CD4-positive, alpha-beta T cell treated with Interleukin-17A for 4 hours (primary cell): Measurements from ENCODE around the gene DPEP2.
"Not testable (repeated sequence)": the region's sequence is repeated elsewhere in the genome, so short reads cannot be mapped to it uniquely, and the experiment has no call there.

Experiments used
- DNase-seq: peaks from one replicate; pipeline ENCODE4 v3.0.0-alpha.2; 2020; ENCODE audit warnings: mixed read lengths

The DPEP2 gene

DNA sequence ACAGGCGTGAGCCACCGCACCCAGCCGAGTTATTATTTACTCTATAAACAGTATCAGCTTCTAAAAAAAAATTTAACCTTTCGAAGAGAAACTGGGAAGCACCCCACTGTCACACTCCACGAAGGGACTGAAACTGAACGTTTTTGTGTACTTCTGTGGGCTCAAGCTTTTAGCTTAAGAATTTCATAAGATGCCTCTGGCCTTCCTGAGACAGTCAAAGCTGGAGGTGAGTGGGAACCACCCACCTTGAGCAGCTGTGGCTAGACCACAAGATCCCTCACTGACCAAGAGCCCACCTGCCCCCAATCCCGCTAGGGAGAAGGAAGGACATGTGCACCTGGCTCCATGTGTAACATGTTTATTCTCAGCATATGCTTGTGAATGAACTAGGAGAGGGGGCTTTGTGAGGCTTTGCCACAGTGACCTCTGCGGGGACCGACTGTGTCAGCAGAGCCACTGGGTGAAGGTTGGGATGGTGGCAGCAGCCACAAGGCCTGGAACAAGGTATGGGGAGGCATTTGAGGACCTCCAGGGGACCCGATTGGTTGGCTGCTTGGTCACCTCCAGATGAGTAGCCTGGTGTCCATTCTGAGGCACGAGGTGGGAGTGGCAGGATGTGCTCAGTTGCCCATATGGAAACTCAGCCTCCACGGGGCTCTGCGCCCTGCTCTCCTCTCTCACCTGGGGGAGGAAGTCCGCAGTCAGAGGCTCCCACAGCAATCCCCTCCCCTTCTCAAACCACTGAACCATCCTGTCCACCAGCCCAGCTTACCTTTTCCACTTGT lies 23.8 kb downstream of the DPEP2 start:
- DNase-seq = no peak

DNA sequence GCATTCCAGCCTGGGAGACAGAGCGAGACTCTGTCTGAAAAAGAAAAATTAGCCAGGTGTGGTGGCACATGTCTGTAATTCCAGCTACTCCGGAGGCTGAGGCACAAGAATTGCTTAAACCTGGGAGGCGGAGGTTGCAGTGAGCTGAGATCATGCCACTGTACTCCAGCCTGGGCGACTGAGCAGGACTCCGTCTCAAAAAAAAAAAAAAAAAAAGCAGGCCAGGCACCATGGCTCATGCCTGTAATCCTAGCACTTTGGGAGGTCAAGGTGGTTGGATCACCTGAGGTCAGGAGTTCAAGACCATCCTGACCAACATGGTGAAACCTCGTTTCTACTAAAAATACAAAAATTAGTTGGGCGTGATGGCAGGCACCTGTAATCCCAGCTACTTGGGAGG lies 27.0 kb downstream of the DPEP2 start:
- DNase-seq = not testable (repeated sequence)

DNA sequence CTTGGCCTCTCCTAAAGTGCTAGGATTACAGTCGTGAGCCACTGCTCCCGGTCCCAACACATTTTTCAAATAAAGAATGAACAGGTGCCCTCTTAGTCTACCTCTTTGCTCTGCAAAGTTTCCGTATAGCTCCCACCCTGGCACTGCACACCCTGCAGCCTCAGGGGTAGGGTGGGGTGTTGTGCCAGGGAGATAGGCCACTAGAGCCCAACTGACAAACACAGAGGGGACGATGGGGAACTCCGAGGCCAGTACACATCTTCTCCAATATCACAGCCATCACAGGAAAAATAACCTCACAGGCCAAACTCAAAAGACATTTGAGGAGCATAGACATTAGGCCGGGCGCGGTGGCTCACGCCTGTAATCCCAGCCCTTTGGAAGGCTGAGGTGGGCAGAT lies 28.2 kb downstream of the DPEP2 start:
- DNase-seq = no peak

DNA sequence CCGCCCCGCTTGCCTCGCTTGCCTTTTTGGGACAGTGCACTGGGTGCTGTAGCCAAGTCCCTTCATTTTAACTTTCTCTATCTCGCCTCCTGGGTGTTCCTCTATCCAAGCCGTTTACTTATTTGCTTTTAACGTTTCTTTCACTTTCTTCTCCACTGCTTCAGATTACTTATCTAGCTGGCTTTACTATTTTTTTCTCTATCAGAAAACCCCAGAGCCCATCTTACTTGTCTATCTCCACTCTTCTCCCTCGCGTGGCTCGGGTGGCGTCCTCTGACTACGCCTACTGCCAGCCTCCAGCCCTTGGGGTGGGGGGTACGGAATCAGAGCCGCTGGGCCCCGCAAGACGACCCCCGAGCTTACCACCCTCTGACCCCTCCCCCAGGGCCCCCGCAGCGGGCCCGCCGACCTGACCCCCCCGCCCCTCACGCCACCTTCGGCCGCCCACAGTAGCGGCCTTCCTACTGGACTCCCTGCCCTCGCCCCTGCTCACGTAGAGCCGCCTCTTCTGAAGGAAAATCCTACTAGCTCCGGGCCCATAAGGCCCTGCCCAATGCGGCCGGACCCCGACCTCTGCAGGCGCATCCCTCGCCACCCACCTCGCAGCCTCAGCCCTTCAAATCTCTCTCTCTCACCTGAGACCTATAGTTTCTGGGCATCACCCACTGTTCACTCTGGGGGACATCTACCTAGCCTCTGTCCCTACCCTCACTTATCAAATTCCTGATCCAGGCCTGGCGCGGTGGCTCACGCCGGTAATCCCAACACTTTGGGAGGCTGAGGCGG lies 29.8 kb downstream of the DPEP2 start:
- DNase-seq = peak; percentile 12

DNA sequence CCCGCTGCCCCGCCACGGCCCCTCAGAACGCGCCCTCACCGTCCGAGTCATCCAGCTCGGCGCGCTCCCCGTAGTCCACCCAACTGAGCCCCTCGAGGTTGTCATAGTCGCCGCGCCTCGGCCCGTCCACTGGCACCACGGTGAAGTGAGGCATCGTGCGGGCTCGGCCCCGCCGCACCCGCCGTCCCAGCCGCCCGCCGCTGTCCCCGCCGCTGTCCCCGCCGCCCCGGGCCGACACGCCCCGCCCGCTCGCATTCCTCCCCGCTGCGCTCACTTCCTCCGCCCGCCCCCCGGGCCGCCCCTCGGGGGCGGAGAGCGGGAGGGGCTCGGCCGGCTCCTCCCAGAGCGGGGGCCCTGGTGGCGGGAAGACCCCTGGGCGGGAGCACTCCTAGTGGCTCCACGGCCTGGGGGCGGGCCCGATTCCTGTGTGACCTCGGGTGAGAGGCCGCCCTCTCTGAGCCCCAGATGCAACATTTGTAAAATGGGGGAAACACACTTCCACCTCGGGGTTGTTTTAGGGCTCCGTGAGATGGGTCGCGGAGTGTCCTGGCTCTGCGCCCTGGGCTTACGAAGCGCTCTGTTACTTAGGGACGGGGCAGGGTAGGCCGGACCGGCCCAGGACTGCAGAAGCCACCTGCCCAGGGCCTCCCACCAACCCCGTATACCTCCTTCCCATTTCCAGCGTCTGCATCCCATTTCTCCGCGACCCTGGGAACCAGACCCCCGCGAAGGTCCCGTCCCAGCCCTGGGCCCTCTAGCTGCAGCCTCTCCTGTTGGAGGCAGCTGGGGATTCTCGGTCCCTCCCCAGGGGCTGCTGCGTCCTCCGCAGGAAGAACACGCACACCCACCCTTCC lies 30.7 kb downstream of the DPEP2 start, which contains the start of gene SLC12A4:
Gene SLC12A4 (minus strand): TSS at position 238 of the 854 bp plus-strand sequence. CDS start 84 bp downstream, at position 154.
- peak; percentile 88 for DNase-seq

DNA sequence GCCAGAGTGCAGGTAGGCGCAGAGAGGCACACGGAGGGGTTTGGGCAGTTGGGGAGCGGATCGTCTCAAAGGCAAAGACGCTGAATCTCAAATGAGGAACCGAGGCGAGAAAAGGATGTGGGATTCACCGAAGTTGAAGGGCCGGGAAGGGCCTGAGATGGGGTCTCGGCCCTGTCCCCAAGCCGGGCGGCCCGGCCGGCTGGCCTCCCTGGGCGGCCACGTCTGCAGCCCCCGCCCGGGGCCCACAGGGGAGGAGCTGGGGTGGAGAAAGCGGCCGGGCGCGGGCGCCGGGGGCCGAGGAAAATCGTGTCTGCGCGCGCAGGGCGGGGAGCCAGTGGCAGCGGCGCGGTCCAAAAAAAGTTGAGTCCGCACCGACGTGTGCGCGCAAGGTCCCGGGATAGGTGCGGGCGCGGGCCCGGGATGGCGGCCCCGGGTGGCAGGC lies 31.3 kb downstream of the DPEP2 start:
- peak; percentile 48 for DNase-seq

DNA sequence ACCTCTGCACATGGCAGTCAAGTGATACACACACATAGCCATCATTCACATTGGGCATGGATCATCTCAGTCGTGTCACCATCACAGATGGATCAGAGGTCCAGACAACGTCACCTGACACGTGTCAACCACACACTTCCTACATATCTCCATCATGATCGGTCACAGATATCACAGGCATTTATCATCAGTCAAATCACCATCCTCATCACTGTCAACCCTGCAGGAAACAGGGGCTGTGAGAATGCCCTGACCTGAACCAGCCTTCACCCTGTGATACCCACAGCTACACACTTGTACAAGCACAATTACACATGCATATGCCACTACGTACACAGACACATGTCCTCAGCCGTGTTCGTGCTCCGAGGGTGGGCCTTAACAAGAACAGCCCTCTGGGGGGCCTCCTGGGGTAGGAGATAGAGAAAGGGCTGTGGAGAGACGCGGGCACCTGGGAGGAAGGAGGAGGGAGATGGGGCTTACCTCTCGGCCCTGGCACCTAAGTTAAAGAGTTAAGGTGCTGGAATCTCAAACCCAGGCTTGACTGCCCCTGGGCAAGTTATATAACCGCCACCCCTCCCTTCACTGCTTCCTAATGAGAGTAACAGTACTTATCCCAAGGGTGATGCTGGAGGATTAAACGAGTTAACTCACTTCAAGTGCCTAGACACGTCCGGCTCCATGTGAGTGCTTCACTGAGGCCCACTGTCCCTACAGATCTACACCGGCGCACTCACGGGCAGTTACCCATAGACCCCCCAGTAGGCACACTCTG lies 31.9 kb downstream of the DPEP2 start:
- DNase-seq = peak; percentile 20

DNA sequence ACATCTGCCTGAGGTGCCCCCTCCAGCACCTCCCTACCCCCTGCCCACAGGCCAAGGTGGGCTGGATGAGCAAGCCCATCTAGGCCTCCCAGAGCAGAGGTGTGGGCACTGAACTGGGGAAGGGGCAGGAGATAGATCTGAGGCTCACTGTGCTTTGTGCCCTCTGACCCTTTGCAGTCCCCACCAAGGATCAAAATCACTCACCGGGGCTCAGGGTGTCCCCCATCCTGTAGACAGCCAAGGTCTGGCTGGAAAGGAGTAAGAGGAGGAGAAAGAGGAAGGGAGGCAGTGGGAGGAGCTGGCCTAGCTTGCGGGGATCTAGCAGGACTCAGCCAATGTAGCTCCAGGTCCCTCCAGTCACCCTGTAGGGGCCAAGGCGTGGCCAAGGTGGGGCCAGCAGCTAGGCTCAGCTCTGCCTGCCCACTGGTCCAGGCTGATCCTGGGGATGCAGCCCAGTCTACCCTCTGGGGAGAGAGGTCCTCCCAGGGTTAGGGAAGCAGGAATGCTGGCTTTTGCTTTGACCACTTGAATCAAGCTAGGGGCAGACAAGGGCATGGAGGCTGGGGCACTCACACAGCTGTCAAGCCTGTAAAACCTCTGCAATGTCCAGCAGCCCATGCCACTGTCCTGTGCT lies 32.6 kb downstream of the DPEP2 start:
- no peak for DNase-seq

DNA sequence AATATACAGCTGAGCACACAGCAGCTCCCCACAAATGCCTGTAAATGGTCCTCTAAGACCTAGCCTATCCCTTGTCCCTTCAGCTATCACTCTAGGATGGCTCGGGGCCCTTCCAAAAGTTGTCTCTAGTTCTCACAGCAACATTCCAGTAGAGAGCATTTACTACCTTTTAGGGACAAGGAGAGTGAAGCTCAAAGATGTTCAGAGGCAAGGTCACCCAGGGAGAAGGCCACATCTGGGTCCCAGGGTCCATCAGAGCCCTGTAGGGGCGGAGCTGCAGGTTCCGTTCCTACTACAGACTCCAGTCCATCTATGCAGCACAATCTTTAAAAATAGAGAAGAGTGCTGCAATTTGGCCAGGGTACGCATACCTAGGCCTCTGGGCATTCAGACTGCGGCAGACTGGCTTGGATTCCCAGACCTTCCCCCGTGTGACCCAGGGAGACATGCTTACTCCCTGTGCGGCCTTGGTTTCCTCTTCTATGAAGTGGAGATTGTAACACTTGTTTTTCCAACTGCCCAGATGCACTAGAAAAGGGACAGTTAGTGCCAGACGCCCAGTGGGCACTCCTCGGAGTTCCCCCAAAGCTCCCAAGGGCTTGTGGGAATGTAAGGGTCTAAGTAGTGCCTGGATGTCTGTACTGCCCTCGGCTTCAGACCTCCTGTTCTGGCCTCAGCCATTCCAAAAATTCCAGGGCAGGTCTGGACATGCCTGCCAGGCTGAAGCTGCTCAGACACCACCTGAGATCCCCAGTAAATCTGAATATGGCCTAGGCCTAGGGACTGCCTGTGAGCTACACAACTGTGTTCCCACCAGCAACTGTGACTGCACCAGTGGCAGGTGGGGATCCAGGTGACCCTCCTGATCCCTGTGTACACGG lies 33.4 kb downstream of the DPEP2 start:
- no peak for DNase-seq

DNA sequence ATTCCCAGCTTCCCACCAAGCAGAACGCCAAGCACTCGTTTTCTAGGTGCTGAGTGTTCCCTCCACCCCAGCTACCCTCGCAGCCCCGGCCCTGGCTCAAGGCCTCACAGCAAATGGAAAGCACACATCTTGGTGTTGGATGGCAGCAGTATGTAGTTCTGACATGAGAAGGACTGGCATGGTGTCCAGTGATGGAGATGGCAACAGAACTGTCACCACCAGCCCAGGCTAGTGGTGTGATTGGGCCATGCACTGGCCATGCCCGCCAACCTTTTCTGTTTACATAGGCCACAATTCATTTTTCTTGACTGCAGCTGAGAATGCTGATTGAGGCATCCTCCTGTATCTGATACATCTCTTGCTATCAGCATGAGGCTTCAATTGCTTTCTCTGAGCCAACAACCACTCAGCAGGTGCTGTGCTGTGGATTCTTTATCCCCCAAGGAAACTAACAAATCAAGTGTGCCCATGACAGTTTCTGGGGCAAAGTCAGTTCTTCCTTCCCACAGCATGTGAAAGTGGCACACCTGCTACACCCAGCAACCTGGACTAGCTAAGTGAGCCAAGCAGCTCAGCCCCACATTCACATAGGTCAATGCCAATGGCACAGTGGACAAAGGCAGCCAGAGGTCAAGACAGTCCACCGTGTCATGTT lies 34.7 kb downstream of the DPEP2 start:
- no peak for DNase-seq

DNA sequence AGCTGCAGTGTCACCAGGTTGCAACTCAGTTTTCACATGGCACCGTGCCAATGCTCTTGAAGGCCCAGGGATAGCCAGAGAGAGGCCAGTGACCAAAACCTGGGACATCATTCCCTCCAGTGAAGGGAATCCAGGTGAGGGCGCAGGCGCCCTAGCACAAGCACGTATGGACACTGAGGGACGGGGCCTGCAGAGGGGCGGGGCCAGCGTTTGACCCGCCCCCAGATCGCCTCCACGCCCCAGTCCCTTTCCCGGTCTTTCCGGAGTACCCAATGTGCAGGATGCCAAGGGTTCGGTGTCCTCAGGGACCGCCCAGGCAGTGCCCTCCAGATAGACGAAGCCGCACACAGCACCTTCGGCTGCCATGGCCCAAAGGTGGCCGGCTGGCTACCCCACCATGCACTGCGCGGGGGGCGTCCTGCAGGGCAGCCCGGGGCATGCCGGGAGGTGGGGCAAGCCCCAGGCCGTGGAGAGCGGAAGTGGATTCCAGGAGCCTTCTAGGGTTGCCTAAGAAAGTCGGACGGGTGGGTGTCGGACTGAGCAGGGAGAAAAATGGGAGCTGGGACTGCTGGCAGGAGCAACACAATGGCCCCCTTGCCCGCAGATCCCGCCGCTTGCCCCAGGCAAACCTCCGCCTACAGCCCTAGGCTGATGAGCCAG lies 35.5 kb downstream of the DPEP2 start:
- DNase-seq = no peak

DNA sequence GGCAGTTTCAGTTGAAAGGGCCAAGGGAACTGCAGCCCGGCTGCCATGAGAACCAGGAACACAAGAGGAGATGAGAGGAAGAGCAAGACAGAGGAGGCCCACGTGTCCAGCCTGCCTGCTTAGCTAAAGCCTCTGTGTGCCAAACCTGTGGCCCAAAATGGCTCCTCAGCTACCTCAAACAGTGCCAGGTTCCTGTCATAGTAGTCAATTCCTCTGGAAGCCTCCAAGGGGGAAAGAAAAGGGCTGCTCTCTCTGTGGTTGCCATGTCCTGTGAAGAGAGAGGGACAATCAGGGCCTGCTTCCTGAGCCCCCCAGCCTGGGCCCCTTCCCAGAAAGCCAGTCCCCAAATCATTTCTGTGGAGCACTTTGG lies 36.0 kb downstream of the DPEP2 start:
- DNase-seq = no peak

DNA sequence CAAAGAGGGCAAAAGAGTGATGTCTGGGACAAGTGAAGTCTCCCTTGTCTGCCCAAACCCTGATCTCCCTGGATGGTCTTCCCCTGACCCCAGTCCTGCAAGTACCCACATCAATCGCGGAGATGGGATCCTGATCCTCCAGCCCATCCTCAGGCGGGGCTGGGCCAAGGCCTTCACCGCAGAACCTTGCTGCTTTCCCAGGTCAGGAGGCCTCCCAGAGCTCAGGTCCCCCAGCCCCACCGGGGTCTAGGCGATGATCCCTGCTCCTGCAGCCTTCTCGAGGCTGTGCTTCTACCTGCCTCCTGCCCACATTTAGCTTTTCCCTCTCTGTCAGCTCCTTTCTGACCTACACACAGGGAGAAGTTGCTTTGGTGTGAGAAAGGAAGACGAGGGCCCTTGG lies 37.1 kb downstream of the DPEP2 start:
- DNase-seq = no peak

DNA sequence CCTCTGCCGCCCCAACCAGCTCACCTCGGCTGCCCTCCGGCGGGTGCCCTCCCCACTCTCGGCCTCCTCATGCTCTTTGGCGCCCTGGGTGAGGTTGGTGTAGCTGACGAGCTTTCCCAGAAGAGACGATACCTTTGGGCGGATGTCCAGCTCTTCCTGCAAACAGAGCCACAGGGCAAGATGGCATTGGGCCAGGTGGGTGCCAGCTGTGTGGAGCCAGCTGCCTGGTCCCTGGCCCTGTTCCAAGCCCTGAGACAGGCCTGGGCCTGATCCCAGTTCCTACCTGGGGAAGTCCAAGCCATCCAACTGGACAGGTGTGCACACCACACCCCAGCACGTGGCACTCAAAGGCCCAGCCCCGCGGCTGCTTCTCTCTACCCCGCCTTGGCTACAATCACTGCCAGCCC lies 37.7 kb downstream of the DPEP2 start:
- DNase-seq = no peak

DNA sequence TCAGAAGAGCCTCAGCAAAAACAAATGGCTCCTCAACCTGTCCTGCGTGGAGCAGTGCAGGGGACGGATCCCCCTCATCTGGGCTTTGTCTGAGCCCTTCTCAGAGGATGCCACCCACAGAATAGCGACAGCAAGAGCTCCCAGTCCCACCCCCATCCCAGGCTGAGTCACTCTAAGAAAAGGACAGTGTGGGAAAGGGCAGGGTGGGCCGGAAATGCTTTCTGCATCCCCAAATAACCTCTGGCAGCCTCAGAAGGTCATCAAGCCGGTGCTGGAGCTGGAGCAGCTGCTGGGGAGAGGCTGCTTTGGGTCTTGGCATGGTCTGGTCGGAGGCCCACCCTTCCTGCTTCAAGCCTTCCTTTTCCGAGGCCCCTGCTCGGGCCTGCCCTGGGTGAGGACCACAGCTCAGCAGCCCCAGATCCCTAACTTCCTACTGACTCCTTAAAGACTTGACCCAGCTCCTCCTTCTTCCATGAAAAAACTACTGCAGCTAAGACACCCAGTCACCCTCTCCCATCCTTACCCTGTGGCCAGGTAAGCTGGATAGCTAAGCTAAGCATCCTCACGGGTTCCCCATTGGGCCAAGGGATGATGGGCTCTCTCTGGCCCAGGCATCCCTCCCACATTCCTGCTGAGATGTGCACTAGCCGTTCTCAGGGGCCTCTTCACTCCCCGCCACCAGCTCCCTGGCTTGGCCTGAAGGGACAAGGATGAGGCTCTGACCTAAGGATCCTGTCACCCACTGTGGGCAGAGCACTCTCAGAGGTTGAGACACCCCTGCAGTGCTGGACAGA lies 39.6 kb downstream of the DPEP2 start:
- DNase-seq = no peak

DNA sequence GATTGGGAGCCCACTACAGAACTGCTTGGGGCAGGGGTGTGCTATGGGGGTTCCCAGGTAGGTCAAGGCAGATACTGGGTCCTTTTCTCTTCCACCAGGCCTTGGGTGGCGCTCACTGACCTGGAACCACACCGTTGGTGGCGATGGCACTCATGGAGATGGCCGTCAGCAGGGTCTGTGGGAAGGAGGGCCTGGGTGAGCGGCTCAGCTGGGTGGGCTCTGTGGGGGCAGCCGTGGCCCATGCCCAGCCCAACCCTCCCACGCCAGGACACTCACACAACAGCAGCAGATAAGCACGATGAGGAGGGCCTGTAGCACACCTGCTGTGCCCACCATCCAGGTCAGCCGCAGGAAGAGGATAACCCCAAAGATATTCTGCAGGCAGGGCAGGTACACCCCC lies 41.7 kb downstream of the DPEP2 start:
- no peak for DNase-seq

DNA sequence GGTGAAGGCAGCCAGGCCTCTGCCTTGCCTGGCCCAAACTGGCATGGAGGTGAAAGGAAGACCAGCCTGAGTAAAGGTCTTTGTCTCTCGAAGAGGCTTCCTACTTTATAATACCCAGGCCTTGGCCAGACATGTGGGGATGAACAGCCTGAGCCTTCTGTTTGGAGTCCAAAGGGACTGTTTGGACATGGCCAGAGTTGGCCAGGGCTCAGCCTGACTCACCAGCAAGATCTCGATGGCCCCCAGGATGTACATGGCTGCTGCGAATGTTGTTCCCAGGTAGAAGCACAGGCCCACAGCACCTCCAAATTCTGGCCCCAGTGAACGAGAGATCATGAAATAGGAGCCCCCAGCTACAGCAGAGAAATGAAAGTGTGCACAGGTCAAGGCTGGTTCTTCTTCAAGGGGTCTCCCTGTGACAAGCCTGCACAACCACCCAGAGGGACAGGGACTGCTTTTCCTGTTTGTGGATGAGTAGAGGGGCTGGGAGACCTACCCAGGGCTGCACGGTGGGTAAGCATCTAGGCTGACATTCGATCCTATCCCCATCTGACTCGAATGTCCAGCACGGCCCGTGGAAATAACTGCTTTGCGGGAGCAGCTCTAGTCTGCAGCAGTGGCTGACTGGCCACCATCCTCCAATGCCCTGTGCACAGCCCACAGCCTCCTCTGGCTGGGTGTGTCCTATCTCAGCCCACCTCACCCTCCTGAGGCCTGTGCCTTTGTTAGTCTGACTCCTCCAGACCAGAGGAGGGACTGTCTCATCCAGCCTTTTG lies 44.7 kb downstream of the DPEP2 start:
- no peak for DNase-seq
